HG03159 (cell line): ENCODE measurements around the gene PKM.
A peak's percentile ranks its signal among the peaks of the same experiment; 100 is the strongest.

Experiments
- ATAC-seq: cut with Tn5 transposase; IDR thresholded peaks from one replicate; pipeline ENCODE4 v1.9.1; 2021; ENCODE audit warnings: mild to moderate bottlenecking, moderate library complexity; ENCODE audit not compliant: unreplicated experiment

Gene PKM

DNA sequence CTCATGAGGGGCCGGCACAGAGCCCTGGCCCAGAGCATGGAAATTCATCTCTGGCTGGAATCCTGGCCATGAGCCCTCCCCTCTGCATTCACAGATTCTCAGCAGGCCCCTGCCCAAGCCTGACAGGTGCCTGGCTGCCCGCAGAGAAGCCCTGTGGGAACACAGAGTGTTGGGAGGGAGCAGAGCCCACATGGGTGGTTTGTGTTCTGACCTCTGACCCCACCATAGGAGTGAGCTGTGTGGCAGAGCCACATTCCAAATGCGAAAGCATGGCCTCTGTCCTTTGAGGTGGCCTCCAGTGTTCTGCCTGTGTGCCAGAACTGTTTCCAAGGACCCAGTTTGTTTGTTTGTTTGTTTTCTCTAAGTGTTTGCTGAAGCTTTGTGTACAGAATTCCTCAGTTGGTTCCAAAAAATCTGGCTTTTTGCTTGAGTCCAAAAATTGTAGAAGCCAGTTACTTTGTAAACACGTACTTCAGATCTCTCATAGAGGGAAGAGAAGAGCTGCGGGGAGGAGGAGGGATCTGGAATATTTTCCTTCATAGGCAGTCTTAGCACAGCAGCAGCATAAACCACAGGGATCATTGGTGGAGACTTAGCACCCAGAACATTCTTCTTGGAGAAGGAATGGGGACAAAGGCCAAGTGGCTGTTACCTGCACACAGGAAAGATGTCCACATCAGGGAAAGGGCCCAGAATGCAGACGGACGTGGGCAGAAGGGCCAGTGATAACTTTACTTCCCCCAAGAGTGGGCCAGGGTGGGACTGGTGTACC, 69.4 kb downstream of the PKM start:
- ATAC-seq = no peak

DNA sequence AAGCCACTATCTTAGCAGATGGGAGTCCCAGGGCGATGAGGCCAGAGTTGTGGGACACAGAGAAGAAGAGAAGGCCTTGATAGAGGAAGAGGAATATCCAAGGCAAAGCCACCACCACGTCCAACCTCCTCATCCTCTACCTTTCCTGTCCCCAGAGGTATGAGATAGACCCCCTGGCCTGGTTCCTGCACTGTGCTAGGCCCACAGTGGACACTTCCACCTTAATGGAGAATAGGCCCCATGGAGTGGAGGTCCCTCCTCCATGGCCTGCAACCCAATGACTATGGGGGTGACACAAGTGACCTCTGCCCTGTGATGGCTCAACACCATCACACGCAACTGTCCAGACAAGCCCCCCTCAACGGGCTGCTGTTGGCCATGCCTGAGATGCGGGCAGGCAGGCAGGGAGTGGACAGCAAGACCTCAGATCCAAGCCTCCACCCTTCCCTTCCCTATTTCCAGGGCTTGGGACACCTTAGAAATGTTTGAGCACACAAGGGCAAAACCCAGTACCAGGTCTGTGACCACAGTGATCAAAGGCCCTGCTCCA, 70.2 kb downstream of the PKM start:
- ATAC-seq = no peak

DNA sequence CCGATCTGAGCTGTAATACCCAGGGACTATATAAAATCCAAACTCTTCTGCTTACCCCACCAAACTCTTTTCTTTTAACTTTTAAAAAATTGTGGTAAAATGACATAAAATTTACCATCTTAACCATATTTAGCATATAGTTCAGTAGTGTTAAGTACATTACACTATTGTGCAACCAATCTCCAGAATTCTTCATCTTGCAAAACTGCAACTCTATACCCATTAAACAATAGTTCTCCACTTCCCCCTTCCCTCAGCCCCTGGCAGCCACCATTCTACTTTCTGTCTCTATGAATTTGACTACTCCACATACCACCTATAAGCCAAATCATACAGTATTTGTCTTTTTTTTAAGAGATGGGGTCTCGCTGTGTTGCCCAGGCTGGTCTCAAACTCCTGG, 74.1 kb downstream of the PKM start:
- no peak for ATAC-seq

DNA sequence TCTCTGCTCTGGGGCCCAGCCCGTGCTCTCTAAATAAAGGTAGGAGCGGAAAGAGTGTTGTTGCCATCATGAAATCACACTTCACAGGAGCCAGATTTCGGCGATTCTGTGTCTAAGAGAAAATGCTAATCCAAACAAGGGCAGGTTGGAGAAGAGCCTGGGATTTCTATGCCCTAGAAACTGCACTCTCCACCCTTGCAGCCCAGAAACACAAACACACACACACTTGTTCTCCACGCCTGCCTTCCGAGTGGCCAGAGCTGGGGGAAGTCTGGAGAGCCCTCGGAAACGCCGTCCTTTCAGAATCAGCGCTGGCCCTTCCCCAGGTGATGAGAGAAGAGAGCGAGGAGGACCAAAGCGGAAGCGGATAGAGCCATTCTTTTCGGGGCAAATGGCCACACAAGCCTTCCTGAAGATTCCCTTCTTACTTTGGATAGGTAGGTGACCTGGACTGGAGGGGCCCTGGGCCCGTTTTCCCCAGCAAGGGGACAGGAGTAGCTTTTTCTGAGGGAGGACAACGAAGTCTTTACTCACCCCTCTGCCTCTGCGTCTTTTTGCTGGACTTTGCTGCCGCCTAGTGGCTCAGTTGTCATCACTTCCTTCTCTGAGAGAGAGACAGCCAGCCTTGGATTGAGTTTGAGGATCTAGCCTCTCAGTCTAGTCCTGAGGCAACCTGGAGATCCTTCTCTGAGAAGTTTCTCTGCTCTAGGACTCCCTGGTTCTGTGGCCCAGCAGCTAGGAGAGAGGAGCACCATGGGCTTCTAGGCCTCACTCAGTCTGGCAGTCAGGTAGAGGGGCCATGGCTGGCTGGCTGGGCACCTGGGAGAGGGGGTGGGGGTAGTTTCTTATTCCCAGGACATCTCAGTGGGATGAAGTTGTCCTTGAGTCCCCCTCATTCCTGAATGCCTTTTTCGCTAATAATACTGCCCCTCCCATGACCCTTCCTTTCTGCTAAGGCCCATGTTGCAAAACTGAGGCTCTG, 75.1 kb downstream of the PKM start:
- peak; percentile 73 for ATAC-seq

DNA sequence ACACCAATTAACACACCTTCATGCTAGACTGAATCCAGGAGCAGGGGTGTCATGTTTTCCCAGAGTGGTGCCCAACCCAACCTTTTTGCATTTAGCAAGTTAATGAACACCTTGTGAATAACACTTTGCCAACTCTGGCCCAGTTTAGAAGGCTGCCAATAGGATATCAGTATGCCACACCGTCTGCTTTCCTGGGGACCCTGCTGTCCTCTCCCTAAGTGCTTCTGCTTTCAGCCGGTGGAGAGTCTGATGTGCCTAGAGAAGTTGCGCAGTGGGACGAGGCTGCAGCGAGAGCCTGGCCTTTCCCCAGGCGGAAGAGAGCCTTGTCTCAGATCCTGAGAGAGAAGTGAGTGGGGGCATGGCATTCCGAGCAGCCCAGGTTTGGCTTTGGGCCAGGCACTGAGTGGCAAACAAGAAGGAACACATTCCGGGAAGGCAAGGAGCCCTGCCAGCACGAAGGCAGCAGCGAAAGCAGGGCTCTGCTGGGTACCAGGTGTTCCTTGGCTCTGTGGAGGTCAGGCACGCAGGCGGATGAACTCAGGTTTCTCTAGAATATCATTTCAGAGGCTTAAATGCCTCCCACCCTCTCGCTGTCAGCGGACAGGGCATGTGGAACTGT, 75.9 kb downstream of the PKM start:
- no peak for ATAC-seq

DNA sequence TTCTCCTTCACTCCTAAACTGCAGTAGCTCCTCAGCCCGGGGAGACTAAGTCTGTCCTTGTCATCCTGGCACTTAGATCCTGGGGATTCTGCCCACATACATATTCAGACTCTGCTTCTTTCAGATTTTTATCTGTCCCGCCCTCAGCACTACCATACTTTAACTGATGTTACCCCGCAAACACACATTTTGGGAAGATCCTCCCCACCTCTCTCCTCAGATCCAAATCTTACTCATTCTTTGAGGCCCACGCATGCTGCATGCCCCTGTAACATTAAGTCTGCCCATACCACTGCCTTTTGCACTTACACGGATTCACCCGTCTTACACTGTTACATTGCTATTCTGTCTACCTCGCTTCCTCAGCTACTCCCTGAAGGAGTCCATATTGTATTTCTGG, 76.7 kb downstream of the PKM start:
- ATAC-seq = no peak

DNA sequence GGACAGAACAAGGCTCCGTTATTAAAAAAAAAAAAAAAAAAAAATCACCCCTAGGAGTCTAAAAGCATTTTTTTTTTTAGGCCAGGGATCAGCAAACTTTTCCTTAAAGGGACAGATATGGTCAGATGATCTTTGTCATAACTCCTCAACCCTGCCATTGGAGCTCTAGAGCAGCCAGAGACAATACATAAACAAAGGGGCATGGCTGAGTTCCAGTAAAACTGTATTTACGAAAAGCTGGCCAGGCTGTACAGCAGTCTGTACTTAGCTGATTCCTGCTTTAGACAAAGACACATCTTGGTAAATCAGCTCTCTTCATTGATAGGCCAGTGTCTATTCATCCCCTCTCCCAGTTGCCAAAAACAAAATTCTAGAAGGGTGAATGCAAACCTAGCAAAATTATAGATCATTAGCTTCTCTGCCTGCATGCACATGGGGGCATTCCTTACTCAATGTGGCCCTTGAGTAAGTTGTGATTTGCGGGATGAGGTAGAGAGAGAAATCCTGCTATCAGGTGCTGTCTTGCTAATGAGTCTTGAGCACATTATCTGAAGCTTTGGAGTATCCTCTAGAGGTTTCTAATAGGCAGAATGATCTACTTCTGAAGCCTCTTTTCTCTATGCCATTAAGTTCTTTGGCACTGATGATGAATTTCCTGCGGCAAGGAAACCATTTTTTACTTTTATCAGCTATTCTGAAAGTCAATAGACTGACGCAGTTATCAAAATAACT, 77.6 kb downstream of the PKM start:
- ATAC-seq = no peak
